HG03039 (cell line): ENCODE measurements around the gene ADA.

ENCODE experiments used
- ATAC-seq: cut with Tn5 transposase; IDR thresholded peaks from one replicate; pipeline ENCODE4 v1.9.1; 2021; ENCODE audit warnings: mild to moderate bottlenecking, moderate library complexity; ENCODE audit not compliant: unreplicated experiment

The ADA gene

DNA sequence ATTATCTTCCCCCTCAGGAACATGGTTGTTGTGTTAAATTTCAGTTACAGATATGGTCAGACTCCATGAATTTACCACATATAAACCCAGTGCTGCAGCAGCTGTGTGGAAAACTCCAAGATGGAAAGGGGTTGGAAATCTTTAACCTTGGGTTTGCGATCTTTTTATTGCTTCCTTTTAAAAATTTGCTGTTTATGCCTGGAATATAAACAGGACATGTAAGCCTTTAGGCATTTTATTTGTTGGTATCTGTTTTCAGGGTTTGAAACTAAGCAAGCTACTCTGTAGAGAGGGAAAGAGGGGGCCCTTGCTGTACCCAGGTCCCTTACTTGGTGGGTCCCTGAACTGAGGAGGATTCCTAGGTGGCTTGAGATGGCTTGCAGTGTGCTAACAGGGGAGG, 68.3 kb downstream of the ADA start:
- no peak for ATAC-seq

DNA sequence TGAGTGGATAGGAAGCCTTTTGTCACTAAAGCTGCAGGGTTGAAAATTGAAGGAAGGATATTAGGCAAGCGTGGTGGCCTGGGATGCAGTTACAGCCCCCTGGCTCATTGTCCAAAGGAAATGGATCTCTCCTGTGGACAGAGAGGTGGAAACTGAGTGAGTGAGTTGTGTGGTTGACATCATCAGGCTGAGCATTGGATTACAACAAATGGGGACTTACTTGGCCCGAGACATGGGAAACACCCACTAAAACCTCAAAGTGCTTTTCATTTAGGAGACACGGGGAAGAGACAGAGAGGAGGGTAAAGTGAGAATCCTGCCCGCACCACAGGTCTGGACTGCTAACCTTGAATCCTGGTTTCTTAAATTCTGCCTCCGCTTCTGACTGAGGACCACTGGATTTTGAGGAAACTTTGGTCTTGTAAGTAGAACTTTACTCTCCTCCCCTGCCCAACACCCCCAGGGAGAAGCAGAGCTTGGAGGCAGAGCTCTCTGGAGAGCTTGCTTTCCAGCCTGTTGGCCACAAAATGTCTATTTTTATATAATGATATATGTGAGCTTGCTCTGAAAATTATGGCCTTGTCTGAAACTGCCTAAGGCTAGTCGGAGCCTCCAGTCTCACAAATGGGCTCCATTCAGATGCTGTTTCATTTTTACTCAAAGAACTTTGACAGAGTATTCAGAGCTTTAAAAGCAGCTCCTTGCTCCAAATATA, 69.0 kb downstream of the ADA start, which contains the start of gene PKIG:
Gene PKIG, plus strand, starts transcription at position 269 of the 715 bp plus-strand sequence. CDS start 31,978 bp downstream, outside the sequence.
- no peak for ATAC-seq

DNA sequence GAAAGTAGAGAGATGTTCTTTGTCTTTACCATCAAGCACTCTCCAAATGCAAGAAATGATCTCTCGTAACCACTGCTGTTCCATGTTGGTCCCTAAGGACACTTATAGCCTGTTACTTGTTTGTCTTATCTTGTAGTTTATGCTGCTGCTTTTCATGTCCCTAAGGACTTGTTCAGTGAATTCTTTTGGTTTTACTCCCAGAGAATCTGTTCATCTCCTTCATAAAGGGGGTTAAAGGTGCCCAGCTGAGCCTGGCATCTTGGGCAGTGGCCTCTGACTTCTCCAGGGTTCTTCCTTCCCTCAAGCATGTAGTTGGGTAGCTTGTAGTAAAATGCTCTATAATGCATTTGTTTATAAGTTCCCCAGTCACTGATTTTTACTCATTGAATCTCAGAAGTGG, 70.0 kb downstream of the ADA start:
- ATAC-seq: no peak

GRCh38 chr20:44580581-44581268, 70.8 kb downstream of the ADA start:
- no peak for ATAC-seq

GRCh38 chr20:44579313-44580081, 72.0 kb downstream of the ADA start:
- no peak for ATAC-seq

GRCh38 chr20:44576297-44576696, 75.2 kb downstream of the ADA start:
- ATAC-seq: no peak

GRCh38 chr20:44574372-44574771, 77.1 kb downstream of the ADA start:
- ATAC-seq: no peak

DNA sequence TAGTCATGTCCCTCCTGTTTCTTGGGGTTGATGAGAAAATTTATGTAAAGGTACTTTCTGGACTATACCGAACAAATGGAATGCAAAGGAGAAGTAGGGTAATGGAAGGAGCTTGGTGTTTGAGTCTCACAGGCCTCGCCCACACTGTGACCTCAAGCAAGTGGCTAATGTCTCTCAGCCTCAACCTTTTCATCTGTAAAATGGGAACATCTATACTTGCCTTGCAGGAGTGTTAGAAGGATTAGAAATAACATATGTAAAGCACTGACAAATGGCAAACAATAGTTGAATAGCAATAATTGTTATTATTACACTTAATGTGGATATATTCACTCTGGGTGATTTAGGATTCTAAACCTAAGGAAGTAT, 78.0 kb downstream of the ADA start:
- no peak for ATAC-seq

GRCh38 chr20:44572551-44573500, 78.7 kb downstream of the ADA start:
- no peak for ATAC-seq

GRCh38 chr20:44571362-44571988, 80.0 kb downstream of the ADA start:
- ATAC-seq: no peak

DNA sequence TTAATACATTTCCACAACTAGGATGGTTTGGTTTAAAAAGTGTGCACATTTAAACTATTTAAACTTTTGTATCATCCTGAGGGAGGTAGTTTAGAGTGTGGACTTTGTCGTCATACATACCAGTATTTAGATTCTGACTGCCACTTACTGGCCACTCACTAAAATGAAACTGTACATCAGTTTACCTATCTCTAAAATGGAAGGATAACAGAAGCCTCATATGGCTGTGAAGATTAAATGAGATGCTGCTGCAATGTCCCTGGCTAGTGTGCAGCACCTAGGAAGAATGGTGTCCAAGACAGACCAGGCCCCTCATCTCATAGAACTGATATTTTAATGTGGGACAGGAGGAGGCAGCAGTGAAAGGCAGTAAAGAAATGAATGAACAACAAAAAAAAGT, 81.1 kb downstream of the ADA start:
- ATAC-seq: no peak
